ENCODE data around the gene CUEDC2.

CUEDC2 gene

GRCh38 chr10:102397222-102398171, 34.9 kb downstream of the CUEDC2 start:
- no peak for DNase-seq (ENCODE audit: low read depth in 3 of 3)

DNA sequence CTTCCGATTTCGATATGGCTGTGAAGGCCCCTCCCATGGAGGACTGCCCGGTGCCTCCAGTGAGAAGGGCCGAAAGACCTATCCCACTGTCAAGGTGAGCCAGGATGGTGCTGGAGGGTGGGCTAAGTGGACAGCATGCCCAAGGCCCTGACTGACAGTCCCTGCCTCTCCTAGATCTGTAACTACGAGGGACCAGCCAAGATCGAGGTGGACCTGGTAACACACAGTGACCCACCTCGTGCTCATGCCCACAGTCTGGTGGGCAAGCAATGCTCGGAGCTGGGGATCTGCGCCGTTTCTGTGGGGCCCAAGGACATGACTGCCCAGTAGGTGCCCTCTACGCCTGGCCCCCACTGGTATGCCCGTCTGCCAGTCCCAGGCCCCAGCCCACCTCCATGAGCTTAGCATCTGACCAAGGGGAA, 35.6 kb downstream of the CUEDC2 start:
- DNase-seq (ENCODE audit: low read depth in 3 of 3), result no peak

GRCh38 chr10:102396317-102396650, 36.1 kb downstream of the CUEDC2 start:
- DNase-seq (ENCODE audit: low read depth in 3 of 3), result no peak

DNA sequence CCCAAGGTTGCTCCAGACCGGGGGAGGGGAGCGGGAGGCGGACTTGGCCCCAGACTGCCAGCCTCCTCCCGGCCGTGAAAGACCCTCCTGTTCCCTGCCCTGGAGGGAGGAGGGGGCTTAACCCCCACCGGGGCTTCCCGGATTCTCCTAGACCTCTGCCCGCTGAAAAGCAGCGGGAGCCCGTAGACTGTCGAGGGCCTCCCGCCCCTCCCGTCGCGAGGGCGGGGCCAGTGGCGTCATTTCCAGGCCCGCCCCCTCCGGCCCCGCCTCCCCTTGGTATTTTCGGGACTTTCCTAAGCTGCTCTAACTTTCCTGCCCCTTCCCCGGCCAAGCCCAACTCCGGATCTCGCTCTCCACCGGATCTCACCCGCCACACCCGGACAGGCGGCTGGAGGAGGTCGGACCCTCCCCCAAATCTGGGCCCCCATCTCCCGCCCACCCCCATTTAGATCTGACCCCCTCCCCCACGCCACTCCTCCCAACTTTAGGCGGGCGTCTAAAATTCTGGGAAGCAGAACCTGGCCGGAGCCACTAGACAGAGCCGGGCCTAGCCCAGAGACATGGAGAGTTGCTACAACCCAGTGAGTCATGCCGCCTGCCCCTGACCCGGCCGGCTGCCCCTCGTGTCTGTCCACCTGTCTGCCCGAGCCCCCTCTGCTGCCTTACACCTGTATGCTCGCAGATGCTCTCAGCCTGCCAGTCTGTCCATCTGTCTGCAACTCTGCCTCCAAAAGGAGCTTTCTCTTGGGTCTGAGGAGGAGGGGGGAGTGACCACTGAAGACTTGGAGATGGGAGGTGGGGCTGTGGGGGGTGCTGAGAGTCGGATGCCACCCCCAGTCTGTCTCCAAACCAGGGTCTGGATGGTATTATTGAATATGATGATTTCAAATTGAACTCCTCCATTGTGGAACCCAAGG, 36.7 kb downstream of the CUEDC2 start, which contains the start of gene NFKB2:
TSS of gene NFKB2 (plus strand) at position 306 of the 917 bp plus-strand sequence. CDS start at position 561, 255 bp downstream.
- DNase-seq (ENCODE audit: low read depth in 3 of 3), result peak; percentile 86 to 94 (median 88)

DNA sequence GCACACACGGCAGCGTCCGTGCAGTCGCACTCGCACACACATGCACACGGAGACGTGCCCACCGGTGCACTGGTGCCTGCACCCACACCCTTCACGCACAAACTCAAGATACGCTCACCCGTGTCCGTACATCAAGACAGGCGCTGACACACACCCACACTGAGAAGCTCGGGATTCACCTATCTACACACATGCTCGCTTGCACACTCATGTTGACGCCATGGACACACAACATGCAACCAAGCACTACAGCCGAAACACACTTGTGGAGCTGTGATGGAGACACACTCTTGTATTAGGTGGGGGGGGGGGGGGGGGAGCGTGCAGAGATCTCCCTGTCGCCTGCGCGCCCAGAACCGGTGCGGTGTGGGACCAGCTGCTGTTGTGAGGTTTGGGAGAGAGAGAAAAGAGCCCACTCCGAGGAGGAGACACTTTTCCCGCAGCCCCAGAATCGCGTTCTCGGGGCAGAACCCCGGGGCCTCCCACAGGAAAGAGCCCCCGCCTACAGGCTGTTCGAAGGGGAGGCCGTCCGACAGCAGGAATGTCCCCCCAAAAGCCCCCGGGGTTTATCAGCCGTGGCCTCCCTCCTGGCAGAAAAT, 37.5 kb downstream of the CUEDC2 start:
- DNase-seq (ENCODE audit: low read depth in 3 of 3), result peak in 1 of 3 experiments; percentile 37

GRCh38 chr10:102394079-102394800, 38.1 kb downstream of the CUEDC2 start:
- DNase-seq (ENCODE audit: low read depth in 3 of 3), result peak; percentile 95 to 98 (median 97)

GRCh38 chr10:102393411-102394078, 38.8 kb downstream of the CUEDC2 start:
- no peak for DNase-seq (ENCODE audit: low read depth in 3 of 3)

DNA sequence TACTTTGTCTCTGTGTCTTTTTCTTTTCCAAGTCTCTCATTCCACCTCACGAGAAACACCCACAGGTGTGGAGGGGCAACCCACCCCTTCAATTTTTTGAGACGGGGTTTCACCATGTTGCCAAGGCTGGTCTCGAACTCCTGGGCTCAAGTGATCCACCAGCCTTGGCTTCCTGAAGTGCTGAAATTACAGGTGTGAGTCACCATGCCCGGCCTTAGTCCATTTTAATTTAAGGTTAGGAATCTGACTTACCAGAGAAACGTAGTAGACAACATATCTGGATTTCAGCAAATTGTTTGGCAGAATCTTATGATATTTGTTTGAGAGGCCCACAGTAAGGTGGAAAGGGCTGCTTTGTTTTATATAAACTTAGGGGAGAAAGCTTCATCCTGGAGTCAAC, 40.1 kb downstream of the CUEDC2 start:
- no peak for DNase-seq (ENCODE audit: low read depth in 3 of 3)

DNA sequence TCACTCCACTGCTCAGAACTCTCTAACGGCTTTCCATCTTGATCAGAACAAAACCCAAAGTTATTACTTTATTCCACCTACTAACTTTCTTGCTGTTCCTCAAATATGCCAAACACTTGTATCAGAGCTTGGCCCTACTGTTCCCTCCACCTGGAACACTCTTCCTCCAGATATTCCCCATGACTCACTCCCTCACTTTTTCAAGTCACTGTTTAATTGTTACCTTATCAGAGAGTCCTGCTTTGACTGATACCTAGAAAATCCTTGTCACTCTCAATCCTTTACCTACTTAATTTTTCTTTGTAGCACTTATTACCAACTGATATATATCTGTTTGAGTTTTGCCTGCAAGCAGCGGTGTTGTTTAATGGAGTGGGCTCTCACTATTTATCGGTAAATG, 42.5 kb downstream of the CUEDC2 start:
- DNase-seq (ENCODE audit: low read depth in 3 of 3), result no peak

- no peak for DNase-seq (ENCODE audit: low read depth in 3 of 3)
Measured at GRCh38 chr10:102384606-102385429, 47.6 kb downstream of the CUEDC2 start.

DNA sequence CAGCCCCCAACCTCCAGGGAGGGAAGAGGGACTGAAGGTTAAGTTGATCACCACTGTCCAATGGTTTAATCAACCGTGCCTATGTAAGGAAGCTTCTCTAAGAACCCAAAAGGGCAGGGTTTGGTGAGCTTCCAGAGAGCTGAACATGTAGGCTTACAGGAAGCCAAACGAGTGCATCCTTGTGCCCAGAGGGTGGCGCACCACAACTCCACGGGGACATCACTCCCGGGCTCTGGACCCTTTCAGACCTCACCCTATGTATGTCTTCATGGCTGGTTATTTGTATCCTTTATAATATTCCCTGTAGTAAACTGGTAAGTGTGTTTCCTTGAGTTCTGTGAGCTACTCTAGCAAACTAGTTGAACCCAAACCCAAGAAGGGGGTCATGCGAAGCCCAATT, 48.3 kb downstream of the CUEDC2 start:
- no peak for DNase-seq (ENCODE audit: low read depth in 3 of 3)

DNA sequence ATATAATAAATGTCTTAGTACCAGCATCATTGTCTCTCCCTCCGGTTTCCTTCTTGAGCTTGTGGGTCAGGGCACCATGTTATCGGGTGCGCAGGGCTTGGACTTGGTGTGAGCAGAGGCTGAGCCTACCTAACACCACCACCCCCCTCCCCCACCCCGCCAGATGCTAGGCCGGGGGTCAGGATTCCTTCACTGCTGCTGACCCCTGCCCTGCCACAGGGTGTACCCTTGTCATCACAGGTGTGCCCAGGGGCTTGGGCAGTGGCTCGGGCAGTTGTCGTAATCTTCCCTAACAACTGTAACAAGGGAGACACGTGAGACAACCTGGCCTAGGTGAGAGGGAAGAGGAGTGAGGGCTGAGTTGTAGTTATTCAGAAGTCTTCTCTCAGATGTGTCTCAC, 49.5 kb downstream of the CUEDC2 start:
- no peak for DNase-seq (ENCODE audit: low read depth in 3 of 3)

DNA sequence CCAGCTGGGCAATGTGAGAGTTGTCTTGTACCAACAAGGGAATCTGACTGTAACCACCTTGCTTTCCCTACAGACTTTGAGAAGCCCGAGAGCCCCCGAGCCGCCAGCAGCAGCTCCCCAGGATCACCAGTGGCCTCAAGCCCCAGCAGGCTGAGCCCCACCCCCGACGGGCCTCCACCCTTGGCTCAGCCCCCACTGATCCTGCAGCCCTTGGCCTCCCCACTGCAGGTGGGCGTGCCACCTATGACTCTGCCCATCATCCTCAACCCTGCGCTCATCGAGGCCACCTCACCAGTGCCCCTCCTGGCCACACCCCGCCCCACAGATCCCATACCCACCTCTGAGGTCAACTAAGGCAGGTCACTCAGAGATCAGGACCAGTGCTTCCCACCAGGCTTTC, 50.4 kb downstream of the CUEDC2 start:
- no peak for DNase-seq (ENCODE audit: low read depth in 3 of 3)

DNA sequence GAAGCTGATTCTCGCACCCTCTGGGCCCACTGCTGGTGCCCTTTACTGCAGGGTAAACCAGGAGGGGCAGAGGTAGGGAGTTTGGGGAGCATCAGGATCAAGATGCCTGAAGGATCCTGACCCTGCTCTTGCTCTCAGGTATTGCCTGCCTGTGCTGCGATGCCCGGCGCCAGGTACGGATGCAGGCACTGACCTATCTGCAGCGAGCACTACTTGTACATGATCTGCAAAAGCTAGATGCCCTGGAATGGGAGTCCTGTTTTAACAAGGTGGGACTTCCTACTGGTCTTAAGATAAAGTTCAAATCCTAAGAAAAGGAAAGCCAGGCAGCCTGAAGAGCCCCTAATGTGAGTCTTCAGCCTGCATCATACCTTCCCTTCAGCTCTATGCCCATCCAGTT, 53.0 kb downstream of the CUEDC2 start:
- no peak for DNase-seq (ENCODE audit: low read depth in 3 of 3)

DNA sequence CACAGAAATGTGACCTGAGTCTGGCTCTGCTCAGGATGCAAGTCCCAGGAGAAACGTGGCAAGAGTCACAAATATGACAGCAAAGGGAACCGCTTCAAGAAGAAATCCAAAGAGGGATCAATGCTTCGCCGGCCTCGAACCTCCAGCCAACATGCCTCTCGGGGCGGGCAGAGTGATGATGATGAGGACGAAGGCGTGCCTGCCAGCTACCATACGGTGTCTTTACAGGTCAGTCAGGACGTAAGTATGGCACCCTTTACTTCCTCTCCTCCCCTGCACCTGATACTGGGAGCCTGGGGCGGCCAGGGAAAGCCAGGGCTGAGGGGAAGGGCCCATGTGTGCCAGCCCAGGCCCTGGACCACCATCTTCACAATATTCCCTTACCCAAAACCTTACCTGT, 55.5 kb downstream of the CUEDC2 start:
- DNase-seq (ENCODE audit: low read depth in 3 of 3), result no peak

- no peak for DNase-seq (ENCODE audit: low read depth in 3 of 3)
Measured at GRCh38 chr10:102375867-102376266, 56.5 kb downstream of the CUEDC2 start.

GRCh38 chr10:102375250-102375649, 57.1 kb downstream of the CUEDC2 start:
- no peak for DNase-seq (ENCODE audit: low read depth in 3 of 3)
